GM21423 (cell line): ENCODE results near the gene CIITA.
"Not testable (repeated sequence)": the region's sequence is repeated elsewhere in the genome, so short reads cannot be mapped to it uniquely, and the experiment has no call there.

Source experiments
- ATAC-seq: cut with Tn5 transposase; IDR thresholded peaks from one replicate; pipeline ENCODE4 v1.9.1; 2021; ENCODE audit warnings: mild to moderate bottlenecking, moderate library complexity; ENCODE audit not compliant: unreplicated experiment

Gene CIITA

GRCh38 chr16:10876799-10877341 lies at the start of gene CIITA:
Gene CIITA (plus strand): TSS chr16:10877202. CDS start chr16:10877331, 129 bp downstream.
- peak; percentile 50 for ATAC-seq

GRCh38 chr16:10827691-10828341 lies 49.2 kb upstream of the CIITA start:
- ATAC-seq, result no peak

GRCh38 chr16:10828851-10829366 lies 48.1 kb upstream of the CIITA start:
- ATAC-seq, result no peak

GRCh38 chr16:10829390-10830098 lies 47.5 kb upstream of the CIITA start:
- ATAC-seq, result not testable (repeated sequence)

- not testable (repeated sequence) for ATAC-seq
These were observed 46.8 kb upstream of the CIITA start for GRCh38 chr16:10830240-10830639.

- ATAC-seq, result no peak
These were observed 44.8 kb upstream of the CIITA start for GRCh38 chr16:10831894-10832886.

- ATAC-seq, result no peak
These were observed 43.7 kb upstream of the CIITA start for GRCh38 chr16:10833271-10833670.

GRCh38 chr16:10834130-10834529 lies 42.9 kb upstream of the CIITA start:
- no peak for ATAC-seq

GRCh38 chr16:10834766-10835165 lies 42.2 kb upstream of the CIITA start:
- ATAC-seq, result no peak

GRCh38 chr16:10835281-10835931 lies 41.6 kb upstream of the CIITA start:
- ATAC-seq, result peak; percentile 62

GRCh38 chr16:10836174-10836853 lies 40.7 kb upstream of the CIITA start:
- no peak for ATAC-seq

GRCh38 chr16:10838621-10839278 lies 38.3 kb upstream of the CIITA start:
- ATAC-seq, result no peak

- no peak for ATAC-seq
These were observed 37.7 kb upstream of the CIITA start for GRCh38 chr16:10839279-10839666.

- no peak for ATAC-seq
These were observed 36.3 kb upstream of the CIITA start for GRCh38 chr16:10840703-10841102.

GRCh38 chr16:10846213-10846998 lies 30.6 kb upstream of the CIITA start:
- ATAC-seq, result no peak

GRCh38 chr16:10847176-10847575 lies 29.8 kb upstream of the CIITA start:
- no peak for ATAC-seq

GRCh38 chr16:10849736-10850477 lies 27.1 kb upstream of the CIITA start:
- no peak for ATAC-seq

- no peak for ATAC-seq
These were observed 26.5 kb upstream of the CIITA start for GRCh38 chr16:10850478-10850850.
